GM18951 (cell line): ENCODE results near the gene PEX11B.

Experiments used
- POLR2A ChIP-seq: IDR thresholded peaks from 4 replicates; pipeline ENCODE4 v1.6.1; 2011; ENCODE audit warnings: mild to moderate bottlenecking; ENCODE audit not compliant: insufficient read length, insufficient read depth; ENCODE audit errors: extremely low read depth
- in situ Hi-C: fragments of 300-500 bp; cut with MboI; formaldehyde crosslinking; loops from one replicate; pipeline ENCODE4 v1.12.0; 2022; ENCODE audit warnings: low sequenced_read_pairs, mixed read lengths, inconsistent platforms; ENCODE audit not compliant: unreplicated experiment

PEX11B gene

DNA sequence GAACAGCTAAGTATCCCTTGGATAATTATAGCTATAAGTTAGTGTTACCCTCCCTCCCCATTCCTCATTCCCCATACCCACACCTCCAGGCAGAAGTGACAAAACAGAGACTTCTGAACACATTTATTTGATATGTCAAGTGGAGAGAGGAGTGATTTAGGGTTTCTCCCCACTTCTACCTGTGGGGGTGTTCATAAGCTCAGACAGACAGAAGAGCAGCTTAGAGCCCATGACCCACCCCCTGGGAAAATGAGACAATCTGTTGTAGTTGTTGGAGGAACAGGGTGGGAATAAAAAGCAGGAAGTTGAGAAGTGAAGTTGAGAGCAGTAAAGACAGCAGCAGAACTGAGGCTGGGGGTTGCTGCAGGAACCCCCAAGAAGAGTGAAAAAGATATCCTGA lies 40.8 kb upstream of the PEX11B start:
- TF ChIP-seq POLR2A: no peak
- in situ Hi-C loops: no loop called here

- TF ChIP-seq POLR2A: no peak
- in situ Hi-C loops: no loop called here
Observed at GRCh38 chr1:145958734-145959133, 40.2 kb upstream of the PEX11B start.

GRCh38 chr1:145957443-145958319 lies 39.2 kb upstream of the PEX11B start, which contains the start of gene LIX1L:
TSS of gene LIX1L (minus strand) at chr1:145958017. CDS start at chr1:145957927, 90 bp downstream.
- peak; percentile 79 for TF ChIP-seq POLR2A
- in situ Hi-C loops: no loop called here

DNA sequence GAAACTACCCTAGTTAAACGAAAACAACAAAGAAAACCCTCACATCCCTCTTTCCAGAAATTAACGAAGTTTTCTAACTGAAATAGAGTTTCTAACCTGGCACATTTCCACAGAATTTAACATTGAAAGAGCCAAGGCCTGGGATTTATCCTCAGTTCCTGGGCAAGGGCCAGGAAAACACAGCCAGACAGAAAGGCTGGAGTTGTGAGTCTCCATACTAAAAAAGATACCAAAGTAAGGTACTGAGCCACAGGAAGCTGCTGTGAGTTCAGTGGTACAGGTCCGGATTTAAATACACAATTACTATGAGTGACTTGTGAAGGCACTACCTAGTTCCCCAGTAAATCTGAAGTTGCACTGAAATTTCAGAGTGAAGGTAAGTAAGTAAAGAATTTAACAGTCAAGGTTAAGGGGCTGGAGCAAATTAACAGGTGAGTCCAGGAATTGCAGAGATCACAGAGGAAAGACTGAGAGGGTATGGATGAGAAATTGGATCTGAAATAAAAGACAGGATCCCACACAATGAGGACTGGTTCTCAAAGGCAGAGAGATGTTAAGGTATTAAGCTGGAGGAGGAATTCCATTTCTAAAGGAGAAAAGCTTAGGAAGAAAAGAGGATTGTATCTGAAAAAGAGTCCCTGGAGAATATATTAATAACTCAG lies 38.4 kb upstream of the PEX11B start:
- in situ Hi-C loops: no loop called here
- TF ChIP-seq POLR2A: no peak

DNA sequence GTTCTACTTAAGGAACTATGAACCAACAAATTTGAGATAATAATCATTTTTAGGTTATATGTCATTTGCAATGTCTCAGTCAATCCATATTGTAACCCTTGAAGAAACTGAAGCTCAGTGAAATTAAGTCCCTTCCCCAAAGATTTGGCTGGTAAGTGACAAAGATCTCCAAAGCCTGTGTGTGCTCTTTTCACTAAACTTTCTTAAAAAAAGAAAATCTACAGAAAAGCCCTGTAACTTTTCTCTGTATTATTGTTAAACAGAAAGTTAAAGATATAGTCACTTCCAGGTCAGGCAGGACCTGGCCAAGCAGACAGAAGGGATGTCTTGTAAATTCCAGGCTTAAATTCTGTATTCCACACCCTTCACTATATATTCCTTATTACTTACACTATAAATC lies 37.8 kb upstream of the PEX11B start:
- in situ Hi-C loops: no loop called here
- no peak for TF ChIP-seq POLR2A

GRCh38 chr1:145955436-145955835 lies 36.9 kb upstream of the PEX11B start:
- no peak for TF ChIP-seq POLR2A
- in situ Hi-C loops: no loop called here

DNA sequence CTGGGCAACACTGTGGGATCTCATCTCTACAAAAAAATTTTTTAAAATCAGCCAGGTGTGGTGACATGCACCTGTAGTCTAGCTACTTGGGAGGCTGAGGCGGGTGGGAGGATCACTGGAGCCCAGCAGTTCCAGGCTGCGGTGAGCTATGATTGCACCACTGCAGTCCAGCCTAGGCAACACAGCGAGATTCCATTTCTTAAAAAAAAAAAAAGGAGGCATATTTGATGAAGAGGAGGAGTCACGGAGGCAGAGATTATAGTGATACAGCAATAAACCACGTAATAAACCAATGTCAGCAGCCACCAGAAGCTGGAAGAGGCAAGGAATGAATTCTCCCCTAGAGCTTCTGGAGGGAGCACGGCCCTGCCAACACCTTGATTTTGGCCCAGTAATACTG lies 35.3 kb upstream of the PEX11B start:
- in situ Hi-C loops: no loop called here
- TF ChIP-seq POLR2A: no peak

DNA sequence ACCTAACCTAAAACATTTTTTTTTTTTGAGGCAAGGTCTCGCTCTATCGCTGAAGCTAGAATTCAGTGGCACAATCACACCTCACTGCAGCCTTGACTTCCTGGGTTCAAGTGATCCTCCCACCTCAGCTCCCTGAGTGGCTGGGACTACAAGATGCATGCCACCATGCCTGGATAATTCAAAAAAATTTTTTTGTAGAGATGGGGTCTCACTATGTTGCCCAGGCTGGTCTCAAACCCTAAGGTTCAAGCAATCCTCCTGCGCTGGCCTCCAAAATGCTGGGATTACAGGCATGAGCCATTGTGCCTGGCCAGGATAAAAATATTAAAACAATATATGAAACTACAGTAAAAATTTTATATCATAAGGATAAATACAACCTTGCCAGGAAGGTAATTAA lies 34.4 kb upstream of the PEX11B start:
- TF ChIP-seq POLR2A: no peak
- in situ Hi-C loops: no loop called here

GRCh38 chr1:145951526-145951925 lies 33.0 kb upstream of the PEX11B start:
- in situ Hi-C loops: no loop called here
- TF ChIP-seq POLR2A: no peak

GRCh38 chr1:145949219-145949618 lies 30.7 kb upstream of the PEX11B start:
- in situ Hi-C loops: no loop called here
- TF ChIP-seq POLR2A: no peak

DNA sequence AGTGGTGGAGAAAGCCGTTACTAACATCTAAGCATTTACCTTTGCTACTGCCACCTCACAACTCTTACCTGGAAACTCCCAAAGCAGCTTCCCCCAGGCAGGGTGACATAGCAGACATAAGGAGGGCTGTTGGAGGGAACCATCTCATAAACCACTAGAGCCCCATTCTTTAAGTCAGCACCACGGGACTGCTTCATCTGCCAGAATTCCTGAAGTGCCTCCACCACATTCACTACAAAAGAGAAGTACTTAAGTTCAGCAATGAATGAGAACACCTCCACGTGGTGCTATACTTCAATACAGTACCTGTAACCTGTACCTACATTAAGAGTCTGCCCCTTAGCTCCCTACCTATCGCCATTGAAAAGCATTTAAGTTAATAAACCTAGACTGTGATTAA lies 29.0 kb upstream of the PEX11B start:
- in situ Hi-C loops: no loop called here
- TF ChIP-seq POLR2A: no peak

- in situ Hi-C loops: no loop called here
- TF ChIP-seq POLR2A: no peak
Observed at GRCh38 chr1:145946477-145946986, 28.0 kb upstream of the PEX11B start.

DNA sequence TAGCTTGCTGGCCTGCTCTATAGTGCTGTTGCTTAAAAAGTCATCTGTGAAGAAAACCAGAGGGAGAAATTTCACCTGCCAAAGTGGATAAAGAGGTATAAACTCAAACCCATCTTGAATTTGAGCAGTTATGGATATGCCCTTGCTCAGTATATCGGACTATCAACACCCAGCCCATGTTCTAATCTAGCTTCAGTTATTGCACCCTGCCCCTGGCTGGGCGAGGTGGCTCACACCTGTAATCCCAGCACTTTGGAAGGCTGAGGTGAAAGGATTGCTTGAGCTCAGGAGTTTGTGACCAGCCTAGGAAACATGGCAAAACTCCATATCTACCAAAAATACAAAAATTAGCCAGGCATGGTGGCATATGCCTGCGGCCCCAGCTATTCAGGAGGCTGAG lies 26.0 kb upstream of the PEX11B start:
- no peak for TF ChIP-seq POLR2A
- in situ Hi-C loops: no loop called here

- TF ChIP-seq POLR2A: no peak
- in situ Hi-C loops: no loop called here
Observed at GRCh38 chr1:145942871-145943270, 24.4 kb upstream of the PEX11B start.
